Heart left ventricle (tissue), 16 donors: ENCODE data around the gene SPTSSA. TPM values are rescaled to one million over a fixed set of nuclear protein-coding genes. Genes with fewer than 3 reads are reported as not detected.
"Not testable (repeated sequence)": the region's sequence is repeated elsewhere in the genome, so short reads cannot be mapped to it uniquely, and the experiment has no call there.

Source experiments
- ATAC-seq, 4 donors: fragments of 200-7000 bp; cut with Tn5 transposase; one replicate each; pipeline ENCODE4 v1.9.1; 2020 to 2022; ENCODE audit warnings: moderate library complexity in 4 of 4, mild to moderate bottlenecking in 3 of 4, moderate number of reproducible peaks in 1 of 4
- DNase-seq, 5 donors: peaks; one replicate each; pipeline ENCODE4 v3.0.0-alpha.2; 2020
- H3K27ac ChIP-seq, 12 donors: fragments of 200-600 bp; sonication (generic) in 4 of 12; one replicate each; pipeline versions ENCODE4 v1.5.0 to v1.8.0; 2016 to 2022; ENCODE audit warnings: mild to moderate bottlenecking in 2 of 12
- H3K27me3 ChIP-seq, 9 donors: fragments of 200-600 bp; sonication (generic) in 2 of 9; one replicate each; pipeline versions ENCODE4 v1.5.1 to v1.8.0; 2016 to 2022; ENCODE audit warnings: mild to moderate bottlenecking in 3 of 9
- H3K36me3 ChIP-seq, 9 donors: fragments of 200-600 bp; sonication (generic) in 2 of 9; one replicate each; pipeline versions ENCODE4 v1.5.0 to v1.8.0; 2018 to 2022; ENCODE audit warnings: mild to moderate bottlenecking in 2 of 9
- H3K4me1 ChIP-seq, 12 donors: fragments of 200-600 bp; sonication (generic) in 4 of 12; one replicate each; pipeline versions ENCODE4 v1.5.0 to v1.8.0; 2016 to 2022; ENCODE audit warnings: mild to moderate bottlenecking in 3 of 12
- H3K4me3 ChIP-seq, 12 donors: fragments of 200-600 bp; sonication (generic) in 4 of 12; one replicate each; pipeline versions ENCODE4 v1.5.0 to v1.8.0; 2017 to 2022; ENCODE audit warnings: mild to moderate bottlenecking in 9 of 12, moderate library complexity in 4 of 12
- H3K9me3 ChIP-seq, 12 donors: fragments of 200-600 bp; sonication (generic) in 4 of 12; one replicate each; pipeline versions ENCODE4 v1.5.0 to v1.8.0; 2016 to 2022; ENCODE audit warnings: mild to moderate bottlenecking in 1 of 12
- POLR2A ChIP-seq, 2 donors: fragments of 450-650 bp; IDR thresholded peaks; one replicate each; pipeline ENCODE4 v1.6.1; 2017; ENCODE audit warnings: antibody characterized with exemption in 2 of 2, mild to moderate bottlenecking in 2 of 2, moderate library complexity in 2 of 2
- WGBS, 4 donors: extraction: QIAGEN DNeasy Blood & Tissue Kit in 2 of 4; methylation state at CpG; one replicate each; pipeline versions ENCODE4 v1.1.5 to v1.1.7; 2013 to 2018; 5-methylcytosine and 5-hydroxymethylcytosine counted together
- intact Hi-C, 10 donors: fragments of 100-400 bp; cut with DNase I; formaldehyde crosslinking; loops; one replicate each; pipeline versions ENCODE4 v1.11.1 to v1.14.2; 2022
- polyA plus RNA-seq, 2 donors: library from polyadenylated mRNA; stranded (reverse); fragments of 200-250 nt; gene quantifications; one replicate each; pipeline ENCODE4 v1.2.3, GENCODE V29; 2013
- total RNA-seq, 9 donors: library from RNA; depleted of rRNA in 2 of 9; stranded (reverse); fragments of >200 nt in 2 of 9; fragmentation: NEBNext Ultra II Directional in 3 of 9; extraction: Animal tissue kit (Norgen Biotek cat#: 25700) in 3 of 9; gene quantifications; one replicate each; pipeline versions ENCODE4 v1.1.0 to v1.2.4, GENCODE V29; 2016 to 2023
- TF ChIP-seq, protein P1 (sequence below), 12 donors: fragments of 200-600 bp; sonication (generic) in 4 of 12; IDR thresholded peaks; one replicate each; pipeline versions ENCODE4 v1.5.0 to v1.8.0; 2018 to 2022; ENCODE audit warnings: antibody characterized with exemption in 12 of 12, mild to moderate bottlenecking in 5 of 12
- donor health status: ischemic (EF 13 %, LVEDD 7.1; RV severe dilation, severe dysfunction).
- donor health status: healthy with polysubstance abuse.
- donor health status: DM: no; HTN: yes; CAD: no.
- donor health status: DM: no; HTN: no; CAD: no.
- donor health status: ischemic (EF 25% LVEDD 6.9; RV normal size, moderate dysfunction).
- donor health status: ischemic (EF 25% LVEDD 5.7; RV mildly dilated, moderate dysfunction).
- donor health status: healthy.
- donor health status: DM: yes; HTN: yes; CAD: no.
- donor health status: ischemic (EF 35%, LVEDD 5.7; RV mildly dilated, moderate dysfunction).
- donor health status: nonischemic (EF 11% LVEDD 7.7; RV severe dilation, severe dysfunction).
- donor health status: DM: yes; HTN: yes; CAD: no.
- donor health status: PGD.
- donor health status: ischemic (EF 29% LVEDD 5.4; RV normal size, mild dysfunction).
- donor health status: nonischemic (EF 23%, LVEDD 6.1; RV moderate dilation, normal function).

SPTSSA gene
- total and polyA plus RNA-seq, 11 donors = 8.3 to 24.9 (median 12.5) TPM

DNA sequence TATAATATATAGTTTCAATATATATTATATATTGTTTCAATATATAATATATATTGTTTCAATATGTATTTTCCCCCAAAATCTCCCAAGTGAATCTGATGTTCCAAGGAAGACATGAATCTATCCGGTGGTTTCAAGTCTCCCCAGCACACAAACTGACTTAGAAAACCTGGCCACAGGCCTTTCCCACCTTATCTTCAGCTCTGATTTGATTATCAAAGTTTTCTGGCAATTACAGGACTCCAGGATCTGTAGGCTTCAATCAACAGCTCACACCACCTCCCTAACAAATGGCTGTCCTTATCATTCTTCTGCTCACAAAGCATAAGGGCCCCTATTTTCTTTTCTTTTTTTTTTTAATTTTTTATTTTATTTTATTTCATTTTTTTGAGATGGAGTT lies 22.7 kb upstream of the SPTSSA start:
- 70 to 87% (median 82%) methylated on average over 1 of the region's 1 CpG for WGBS, 4 donors

DNA sequence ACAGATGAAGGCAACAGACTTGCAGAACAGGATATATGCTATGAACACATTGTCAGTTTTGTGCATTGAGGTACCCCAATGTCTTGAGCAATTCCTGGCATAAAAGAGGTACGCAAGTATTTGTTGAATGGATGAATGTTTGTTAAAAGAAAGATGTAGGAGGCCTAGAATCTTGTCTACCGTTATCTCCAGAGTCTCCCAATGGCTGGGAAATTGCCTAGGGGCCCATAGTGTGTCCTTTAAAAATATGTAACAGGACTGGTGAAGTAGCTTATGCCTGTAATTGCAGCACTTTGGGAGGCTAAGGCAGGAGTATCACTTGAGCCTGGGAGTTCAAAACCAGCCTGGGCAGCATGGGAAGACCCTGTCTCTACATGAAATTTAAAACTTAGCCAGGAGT lies 20.4 kb upstream of the SPTSSA start:
- Histone ChIP-seq H3K4me3 (no peak overlapping the region), H3K27ac (no peak overlapping the region), H3K36me3 (no peaks in the 10 kb centered on the region), H3K4me1 (no peaks in the 10 kb centered on the region), H3K27me3 (no peaks in the 10 kb centered on the region), H3K9me3 (no peaks in the 10 kb centered on the region)
- ATAC-seq (no peak), DNase-seq (no peak)
- intact Hi-C loops = no loop called here
- WGBS, 4 donors = 87 to 96% (median 90%) methylated on average over 2 of the region's 2 CpGs
- TF ChIP-seq, protein P1, sequence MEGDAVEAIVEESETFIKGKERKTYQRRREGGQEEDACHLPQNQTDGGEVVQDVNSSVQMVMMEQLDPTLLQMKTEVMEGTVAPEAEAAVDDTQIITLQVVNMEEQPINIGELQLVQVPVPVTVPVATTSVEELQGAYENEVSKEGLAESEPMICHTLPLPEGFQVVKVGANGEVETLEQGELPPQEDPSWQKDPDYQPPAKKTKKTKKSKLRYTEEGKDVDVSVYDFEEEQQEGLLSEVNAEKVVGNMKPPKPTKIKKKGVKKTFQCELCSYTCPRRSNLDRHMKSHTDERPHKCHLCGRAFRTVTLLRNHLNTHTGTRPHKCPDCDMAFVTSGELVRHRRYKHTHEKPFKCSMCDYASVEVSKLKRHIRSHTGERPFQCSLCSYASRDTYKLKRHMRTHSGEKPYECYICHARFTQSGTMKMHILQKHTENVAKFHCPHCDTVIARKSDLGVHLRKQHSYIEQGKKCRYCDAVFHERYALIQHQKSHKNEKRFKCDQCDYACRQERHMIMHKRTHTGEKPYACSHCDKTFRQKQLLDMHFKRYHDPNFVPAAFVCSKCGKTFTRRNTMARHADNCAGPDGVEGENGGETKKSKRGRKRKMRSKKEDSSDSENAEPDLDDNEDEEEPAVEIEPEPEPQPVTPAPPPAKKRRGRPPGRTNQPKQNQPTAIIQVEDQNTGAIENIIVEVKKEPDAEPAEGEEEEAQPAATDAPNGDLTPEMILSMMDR (IDR thresholded peaks at IDR 0.05) = no peak
- TF ChIP-seq POLR2A (IDR thresholded peaks at IDR 0.05) = no peak

More for the DNA sequence above, 22.7 kb upstream of the SPTSSA start:
- Histone ChIP-seq H3K27me3 (no peaks in the 10 kb centered on the region), H3K9me3 (no peaks in the 10 kb centered on the region), H3K27ac (no peak overlapping the region), H3K4me1 (no peaks in the 10 kb centered on the region), H3K36me3 (no peaks in the 10 kb centered on the region), H3K4me3 (no peak overlapping the region)
- intact Hi-C loops = no loop called here
- DNase-seq (no peak), ATAC-seq (no peak)
- TF ChIP-seq, protein P1 (IDR thresholded peaks at IDR 0.05) = no peak
- TF ChIP-seq POLR2A (IDR thresholded peaks at IDR 0.05) = no peak

- Histone ChIP-seq H3K9me3 (no peaks in the 10 kb centered on the region), H3K4me3 (no peak overlapping the region), H3K27ac (no peak overlapping the region), H3K27me3 (no peaks in the 10 kb centered on the region), H3K4me1 (no peaks in the 10 kb centered on the region), H3K36me3 (no peaks in the 10 kb centered on the region)
- intact Hi-C loops = no loop called here
- TF ChIP-seq, protein P1 (IDR thresholded peaks at IDR 0.05) = no peak
- WGBS, 4 donors = 92 to 94% (median 92%) methylated on average over 4 of the region's 4 CpGs
- no peak for ATAC-seq
- no peak for DNase-seq
Measured at GRCh38 chr14:34479694-34480093, 17.7 kb upstream of the SPTSSA start.

- intact Hi-C loops = no loop called here
- DNase-seq (no peak), ATAC-seq (no peak)
- Histone ChIP-seq H3K27me3 (no peaks in the 10 kb centered on the region), H3K36me3 (no peaks in the 10 kb centered on the region), H3K27ac (no peak overlapping the region), H3K9me3 (no peaks in the 10 kb centered on the region), H3K4me3 (no peak overlapping the region), H3K4me1 (no peaks in the 10 kb centered on the region)
- TF ChIP-seq, protein P1 (IDR thresholded peaks at IDR 0.05) = no peak
- TF ChIP-seq POLR2A (IDR thresholded peaks at IDR 0.05) = no peak
- WGBS, 4 donors = 89 to 96% (median 94%) methylated on average over 1 of the region's 1 CpG
Measured at GRCh38 chr14:34478261-34478660, 16.2 kb upstream of the SPTSSA start.

DNA sequence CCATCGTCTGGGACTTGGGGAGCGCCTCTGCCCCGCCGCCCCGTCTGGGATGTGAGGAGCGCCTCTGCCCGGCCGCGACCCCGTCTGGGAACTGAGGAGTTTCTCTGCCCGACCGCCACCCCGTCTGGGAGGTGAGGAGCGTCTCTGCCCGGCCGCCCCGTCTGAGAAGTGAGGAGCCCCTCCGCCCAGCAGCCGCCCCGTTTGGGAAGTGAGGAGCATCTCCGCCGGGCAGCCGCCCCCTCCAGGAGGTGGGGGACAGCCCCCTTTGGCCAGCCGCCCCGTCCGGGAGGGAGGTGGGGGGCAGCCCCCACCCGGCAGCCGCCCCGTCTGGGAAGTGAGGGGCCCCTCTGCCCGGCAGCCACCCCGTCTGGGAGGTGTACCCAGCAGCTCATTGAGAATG lies 14.0 kb upstream of the SPTSSA start:
- H3K4me1 ChIP-seq, H3K27ac ChIP-seq, H3K9me3 ChIP-seq, H3K36me3 ChIP-seq, intact Hi-C loops, H3K27me3 ChIP-seq, H3K4me3 ChIP-seq, DNase-seq, ATAC-seq: not testable (repeated sequence)
- WGBS, 4 donors = 95 to 96% (median 95%) methylated on average over 18 to 31 of the region's 31 CpGs
